Astrocyte (in vitro differentiated cells and primary cell): ENCODE measurements around the gene BACH2.

Experiments
- CTCF ChIP-seq: IDR thresholded peaks from 2 replicates; pipeline ENCODE4 v1.5.1; 2011; ENCODE audit warnings: low read depth, mild to moderate bottlenecking, inconsistent platforms, low read length, moderate library complexity; ENCODE audit not compliant: insufficient read depth
- EZH2 ChIP-seq: IDR thresholded peaks from 2 replicates; pipeline ENCODE4 v1.6.1; 2012; ENCODE audit warnings: mild to moderate bottlenecking, low read length, inconsistent platforms; ENCODE audit not compliant: insufficient read depth

DNA sequence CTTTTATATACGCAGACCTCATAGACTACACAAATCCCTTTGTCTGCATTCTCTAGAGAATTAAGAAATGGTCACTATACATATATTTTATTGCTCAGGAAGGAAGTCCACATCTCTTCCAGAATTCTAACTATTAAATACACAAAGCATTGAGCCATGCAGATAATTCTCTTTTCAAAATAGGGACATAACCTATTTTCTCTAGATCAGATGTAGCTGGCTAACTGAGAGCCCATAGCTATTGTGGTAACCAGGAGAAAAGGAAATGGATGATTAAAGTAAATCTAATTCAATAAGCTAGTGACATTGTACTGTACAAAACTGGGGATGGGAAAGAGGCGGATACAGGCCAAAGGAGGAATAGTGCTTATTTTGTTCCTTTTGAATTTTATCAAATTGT, 137.2 kb downstream of the BACH2 start:
- no peak for TF ChIP-seq CTCF
- TF ChIP-seq EZH2: no peak
